ENCODE results near the gene GPR62. TPM values are rescaled to one million over a fixed set of nuclear protein-coding genes. Genes with fewer than 3 reads are reported as not detected.

GPR62 gene
- total RNA-seq, 3 donors from 2014 or later (not counting 1 experiment from before 2014, with no cell fraction given), result not detected

GRCh38 chr3:51969841-51970240 lies 14.7 kb downstream of the GPR62 start:
- Histone ChIP-seq H3K4me1 (ENCODE audit: control insufficient read depth, insufficient read depth, low read length) (peaks cover 35% of the 10 kb centered on the region), H3K27ac (ENCODE audit: low read length) (no peak overlapping the region), H3K27me3 (ENCODE audit: control insufficient read depth, insufficient read depth, low read length) (peaks cover 3% of the 10 kb centered on the region), H3K36me3 (ENCODE audit: control insufficient read depth, insufficient read depth, low read length) (no peaks in the 10 kb centered on the region), H3K9me3 (ENCODE audit: control insufficient read depth, insufficient read depth, low read length) (no peaks in the 10 kb centered on the region), H3K4me3 (ENCODE audit: low read length) (no peak overlapping the region)
- Mint-ChIP-seq H3K36me3 (no peaks in the 10 kb centered on the region), H3K9me3 (no peaks in the 10 kb centered on the region), H3K4me3 (no peak overlapping the region), H3K4me1 (peaks cover 12 to 45% of the 10 kb centered on the region in 2 donors), H3K27me3 (ENCODE audit: low read depth in 2 of 2) (peaks cover 0 to 6% of the 10 kb centered on the region in 2 donors), H3K27ac (no peak overlapping the region)
- intact Hi-C loops (cut with micrococcal nuclease), result no loop called here
- DNase-seq, result no peak
- no peak for ATAC-seq
- no peak for TF ChIP-seq CTCF (IDR thresholded peaks at IDR 0.05)
- 90% methylated on average over 4 of the region's 4 CpGs for WGBS (ENCODE audit: insufficient coverage)

GRCh38 chr3:51970606-51971300 lies 15.6 kb downstream of the GPR62 start:
- no peak for TF ChIP-seq CTCF (IDR thresholded peaks at IDR 0.05)
- 88% methylated on average over 6 of the region's 6 CpGs for WGBS (ENCODE audit: insufficient coverage)
- Mint-ChIP-seq H3K9me3 (no peaks in the 10 kb centered on the region), H3K4me3 (peak overlapping the region; percentile 3), H3K36me3 (no peaks in the 10 kb centered on the region), H3K4me1 (peaks cover 18 to 46% of the 10 kb centered on the region in 2 donors), H3K27me3 (ENCODE audit: low read depth in 2 of 2) (no peaks in the 10 kb centered on the region), H3K27ac (no peak overlapping the region)
- H3K4me3 ChIP-seq (ENCODE audit: low read length), result no peak overlapping the region
- no peaks in the 10 kb centered on the region for H3K27me3 ChIP-seq (ENCODE audit: control insufficient read depth, insufficient read depth, low read length)
- H3K27ac ChIP-seq (ENCODE audit: low read length), result no peak overlapping the region
- intact Hi-C loops (cut with micrococcal nuclease), result no loop called here
- no peak for DNase-seq
- H3K36me3 ChIP-seq (ENCODE audit: control insufficient read depth, insufficient read depth, low read length), result no peaks in the 10 kb centered on the region
- H3K9me3 ChIP-seq (ENCODE audit: control insufficient read depth, insufficient read depth, low read length), result no peaks in the 10 kb centered on the region
- peaks cover 41% of the 10 kb centered on the region for H3K4me1 ChIP-seq (ENCODE audit: control insufficient read depth, insufficient read depth, low read length)
- ATAC-seq, result no peak

- Mint-ChIP-seq H3K9me3 (no peaks in the 10 kb centered on the region), H3K27me3 (ENCODE audit: low read depth in 2 of 2) (no peaks in the 10 kb centered on the region), H3K4me3 (no peak overlapping the region), H3K27ac (no peak overlapping the region), H3K36me3 (no peaks in the 10 kb centered on the region), H3K4me1 (peaks cover 18 to 45% of the 10 kb centered on the region in 2 donors)
- DNase-seq, result no peak
- 91% methylated on average over 11 of the region's 11 CpGs for WGBS (ENCODE audit: insufficient coverage)
- no peaks in the 10 kb centered on the region for H3K9me3 ChIP-seq (ENCODE audit: control insufficient read depth, insufficient read depth, low read length)
- intact Hi-C loops (cut with micrococcal nuclease), result no loop called here
- H3K4me3 ChIP-seq (ENCODE audit: low read length), result no peak overlapping the region
- no peak for ATAC-seq
- H3K4me1 ChIP-seq (ENCODE audit: control insufficient read depth, insufficient read depth, low read length), result peaks cover 45% of the 10 kb centered on the region
- H3K36me3 ChIP-seq (ENCODE audit: control insufficient read depth, insufficient read depth, low read length), result no peaks in the 10 kb centered on the region
- H3K27me3 ChIP-seq (ENCODE audit: control insufficient read depth, insufficient read depth, low read length), result no peaks in the 10 kb centered on the region
- no peak overlapping the region for H3K27ac ChIP-seq (ENCODE audit: low read length)
- TF ChIP-seq CTCF (IDR thresholded peaks at IDR 0.05), result no peak
These were observed 16.2 kb downstream of the GPR62 start for GRCh38 chr3:51971350-51971749.
